ENCODE results near the gene TBCA. TPM values are rescaled to one million over a fixed set of nuclear protein-coding genes. Genes with fewer than 3 reads are reported as not detected.

The TBCA gene
- total and polyA plus RNA-seq, 2 experiments from 2014 or later: 117 to 814 TPM

- Mint-ChIP-seq H3K4me3 (no peak overlapping the region), H3K4me1 (peaks cover 45% of the 10 kb centered on the region), H3K9me3 (no peaks in the 10 kb centered on the region), H3K27me3 (ENCODE audit: insufficient read depth, low read depth, poor library complexity) (peaks cover 3% of the 10 kb centered on the region), H3K27ac (no peak overlapping the region), H3K36me3 (ENCODE audit: low read depth) (peaks cover 34% of the 10 kb centered on the region)
- Histone ChIP-seq H3K4me2 (no peak overlapping the region), H3K27ac (ENCODE audit: low read depth) (no peak overlapping the region), H3F3A (replicated peaks; ENCODE audit: low read depth) (no peaks in the 10 kb centered on the region), H3K4me3 (no peak overlapping the region), H3K4me1 (ENCODE audit: insufficient read depth) (peaks cover 43% of the 10 kb centered on the region), H3K79me2 (replicated peaks; ENCODE audit: insufficient read depth) (peaks cover 100% of the 10 kb centered on the region), H3K9me2 (ENCODE audit: insufficient read depth) (no peaks in the 10 kb centered on the region), H3K27me3 (ENCODE audit: insufficient read depth) (no peaks in the 10 kb centered on the region), H2AFZ (no peak overlapping the region), H4K20me1 (replicated peaks; ENCODE audit: insufficient read depth) (peaks cover 42% of the 10 kb centered on the region), H3K36me3 (ENCODE audit: insufficient read depth) (no peaks in the 10 kb centered on the region; the same call in 1 of the 2 replicates)
- TF ChIP-seq ZNF331 (CRISPR knock-in tag; IDR thresholded peaks at IDR 0.05; ENCODE audit: low read depth) (no peak), EZH2phosphoT487 (IDR thresholded peaks at IDR 0.05; ENCODE audit: unreplicated experiment) (no peak), JUNB (IDR thresholded peaks at IDR 0.05; ENCODE audit: unreplicated experiment) (no peak), ZNF114 (CRISPR knock-in tag; IDR thresholded peaks at IDR 0.05) (no peak), POLR2AphosphoS5 (IDR thresholded peaks at IDR 0.05; ENCODE audit: low read depth) (no peak), NANOG (IDR thresholded peaks at IDR 0.05; ENCODE audit: borderline replicate concordance) (no peak), STAT1 (IDR thresholded peaks at IDR 0.05; ENCODE audit: unreplicated experiment) (no peak), CREB1 (CRISPR knock-in tag; IDR thresholded peaks at IDR 0.05; ENCODE audit: low read depth) (no peak), EZH2 (IDR thresholded peaks at IDR 0.05; ENCODE audit: low read depth, unreplicated experiment) (no peak)
- TF ChIP-seq, protein P1, sequence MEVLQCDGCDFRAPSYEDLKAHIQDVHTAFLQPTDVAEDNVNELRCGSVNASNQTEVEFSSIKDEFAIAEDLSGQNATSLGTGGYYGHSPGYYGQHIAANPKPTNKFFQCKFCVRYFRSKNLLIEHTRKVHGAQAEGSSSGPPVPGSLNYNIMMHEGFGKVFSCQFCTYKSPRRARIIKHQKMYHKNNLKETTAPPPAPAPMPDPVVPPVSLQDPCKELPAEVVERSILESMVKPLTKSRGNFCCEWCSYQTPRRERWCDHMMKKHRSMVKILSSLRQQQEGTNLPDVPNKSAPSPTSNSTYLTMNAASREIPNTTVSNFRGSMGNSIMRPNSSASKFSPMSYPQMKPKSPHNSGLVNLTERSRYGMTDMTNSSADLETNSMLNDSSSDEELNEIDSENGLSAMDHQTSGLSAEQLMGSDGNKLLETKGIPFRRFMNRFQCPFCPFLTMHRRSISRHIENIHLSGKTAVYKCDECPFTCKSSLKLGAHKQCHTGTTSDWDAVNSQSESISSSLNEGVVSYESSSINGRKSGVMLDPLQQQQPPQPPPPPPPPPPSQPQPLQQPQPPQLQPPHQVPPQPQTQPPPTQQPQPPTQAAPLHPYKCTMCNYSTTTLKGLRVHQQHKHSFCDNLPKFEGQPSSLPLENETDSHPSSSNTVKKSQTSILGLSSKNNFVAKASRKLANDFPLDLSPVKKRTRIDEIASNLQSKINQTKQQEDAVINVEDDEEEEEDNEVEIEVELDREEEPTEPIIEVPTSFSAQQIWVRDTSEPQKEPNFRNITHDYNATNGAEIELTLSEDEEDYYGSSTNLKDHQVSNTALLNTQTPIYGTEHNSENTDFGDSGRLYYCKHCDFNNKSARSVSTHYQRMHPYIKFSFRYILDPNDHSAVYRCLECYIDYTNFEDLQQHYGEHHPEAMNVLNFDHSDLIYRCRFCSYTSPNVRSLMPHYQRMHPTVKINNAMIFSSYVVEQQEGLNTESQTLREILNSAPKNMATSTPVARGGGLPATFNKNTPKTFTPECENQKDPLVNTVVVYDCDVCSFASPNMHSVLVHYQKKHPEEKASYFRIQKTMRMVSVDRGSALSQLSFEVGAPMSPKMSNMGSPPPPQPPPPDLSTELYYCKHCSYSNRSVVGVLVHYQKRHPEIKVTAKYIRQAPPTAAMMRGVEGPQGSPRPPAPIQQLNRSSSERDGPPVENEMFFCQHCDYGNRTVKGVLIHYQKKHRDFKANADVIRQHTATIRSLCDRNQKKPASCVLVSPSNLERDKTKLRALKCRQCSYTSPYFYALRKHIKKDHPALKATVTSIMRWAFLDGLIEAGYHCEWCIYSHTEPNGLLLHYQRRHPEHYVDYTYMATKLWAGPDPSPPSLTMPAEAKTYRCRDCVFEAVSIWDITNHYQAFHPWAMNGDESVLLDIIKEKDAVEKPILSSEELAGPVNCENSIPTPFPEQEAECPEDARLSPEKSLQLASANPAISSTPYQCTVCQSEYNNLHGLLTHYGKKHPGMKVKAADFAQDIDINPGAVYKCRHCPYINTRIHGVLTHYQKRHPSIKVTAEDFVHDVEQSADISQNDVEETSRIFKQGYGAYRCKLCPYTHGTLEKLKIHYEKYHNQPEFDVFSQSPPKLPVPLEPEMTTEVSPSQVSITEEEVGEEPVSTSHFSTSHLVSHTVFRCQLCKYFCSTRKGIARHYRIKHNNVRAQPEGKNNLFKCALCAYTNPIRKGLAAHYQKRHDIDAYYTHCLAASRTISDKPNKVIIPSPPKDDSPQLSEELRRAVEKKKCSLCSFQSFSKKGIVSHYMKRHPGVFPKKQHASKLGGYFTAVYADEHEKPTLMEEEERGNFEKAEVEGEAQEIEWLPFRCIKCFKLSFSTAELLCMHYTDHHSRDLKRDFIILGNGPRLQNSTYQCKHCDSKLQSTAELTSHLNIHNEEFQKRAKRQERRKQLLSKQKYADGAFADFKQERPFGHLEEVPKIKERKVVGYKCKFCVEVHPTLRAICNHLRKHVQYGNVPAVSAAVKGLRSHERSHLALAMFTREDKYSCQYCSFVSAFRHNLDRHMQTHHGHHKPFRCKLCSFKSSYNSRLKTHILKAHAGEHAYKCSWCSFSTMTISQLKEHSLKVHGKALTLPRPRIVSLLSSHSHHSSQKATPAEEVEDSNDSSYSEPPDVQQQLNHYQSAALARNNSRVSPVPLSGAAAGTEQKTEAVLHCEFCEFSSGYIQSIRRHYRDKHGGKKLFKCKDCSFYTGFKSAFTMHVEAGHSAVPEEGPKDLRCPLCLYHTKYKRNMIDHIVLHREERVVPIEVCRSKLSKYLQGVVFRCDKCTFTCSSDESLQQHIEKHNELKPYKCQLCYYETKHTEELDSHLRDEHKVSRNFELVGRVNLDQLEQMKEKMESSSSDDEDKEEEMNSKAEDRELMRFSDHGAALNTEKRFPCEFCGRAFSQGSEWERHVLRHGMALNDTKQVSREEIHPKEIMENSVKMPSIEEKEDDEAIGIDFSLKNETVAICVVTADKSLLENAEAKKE (CRISPR knock-in tag; IDR thresholded peaks at IDR 0.05): no peak
- TF ChIP-seq, protein P2, sequence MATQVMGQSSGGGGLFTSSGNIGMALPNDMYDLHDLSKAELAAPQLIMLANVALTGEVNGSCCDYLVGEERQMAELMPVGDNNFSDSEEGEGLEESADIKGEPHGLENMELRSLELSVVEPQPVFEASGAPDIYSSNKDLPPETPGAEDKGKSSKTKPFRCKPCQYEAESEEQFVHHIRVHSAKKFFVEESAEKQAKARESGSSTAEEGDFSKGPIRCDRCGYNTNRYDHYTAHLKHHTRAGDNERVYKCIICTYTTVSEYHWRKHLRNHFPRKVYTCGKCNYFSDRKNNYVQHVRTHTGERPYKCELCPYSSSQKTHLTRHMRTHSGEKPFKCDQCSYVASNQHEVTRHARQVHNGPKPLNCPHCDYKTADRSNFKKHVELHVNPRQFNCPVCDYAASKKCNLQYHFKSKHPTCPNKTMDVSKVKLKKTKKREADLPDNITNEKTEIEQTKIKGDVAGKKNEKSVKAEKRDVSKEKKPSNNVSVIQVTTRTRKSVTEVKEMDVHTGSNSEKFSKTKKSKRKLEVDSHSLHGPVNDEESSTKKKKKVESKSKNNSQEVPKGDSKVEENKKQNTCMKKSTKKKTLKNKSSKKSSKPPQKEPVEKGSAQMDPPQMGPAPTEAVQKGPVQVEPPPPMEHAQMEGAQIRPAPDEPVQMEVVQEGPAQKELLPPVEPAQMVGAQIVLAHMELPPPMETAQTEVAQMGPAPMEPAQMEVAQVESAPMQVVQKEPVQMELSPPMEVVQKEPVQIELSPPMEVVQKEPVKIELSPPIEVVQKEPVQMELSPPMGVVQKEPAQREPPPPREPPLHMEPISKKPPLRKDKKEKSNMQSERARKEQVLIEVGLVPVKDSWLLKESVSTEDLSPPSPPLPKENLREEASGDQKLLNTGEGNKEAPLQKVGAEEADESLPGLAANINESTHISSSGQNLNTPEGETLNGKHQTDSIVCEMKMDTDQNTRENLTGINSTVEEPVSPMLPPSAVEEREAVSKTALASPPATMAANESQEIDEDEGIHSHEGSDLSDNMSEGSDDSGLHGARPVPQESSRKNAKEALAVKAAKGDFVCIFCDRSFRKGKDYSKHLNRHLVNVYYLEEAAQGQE (IDR thresholded peaks at IDR 0.05; ENCODE audit: unreplicated experiment): no peak
- TF ChIP-seq, protein P3, sequence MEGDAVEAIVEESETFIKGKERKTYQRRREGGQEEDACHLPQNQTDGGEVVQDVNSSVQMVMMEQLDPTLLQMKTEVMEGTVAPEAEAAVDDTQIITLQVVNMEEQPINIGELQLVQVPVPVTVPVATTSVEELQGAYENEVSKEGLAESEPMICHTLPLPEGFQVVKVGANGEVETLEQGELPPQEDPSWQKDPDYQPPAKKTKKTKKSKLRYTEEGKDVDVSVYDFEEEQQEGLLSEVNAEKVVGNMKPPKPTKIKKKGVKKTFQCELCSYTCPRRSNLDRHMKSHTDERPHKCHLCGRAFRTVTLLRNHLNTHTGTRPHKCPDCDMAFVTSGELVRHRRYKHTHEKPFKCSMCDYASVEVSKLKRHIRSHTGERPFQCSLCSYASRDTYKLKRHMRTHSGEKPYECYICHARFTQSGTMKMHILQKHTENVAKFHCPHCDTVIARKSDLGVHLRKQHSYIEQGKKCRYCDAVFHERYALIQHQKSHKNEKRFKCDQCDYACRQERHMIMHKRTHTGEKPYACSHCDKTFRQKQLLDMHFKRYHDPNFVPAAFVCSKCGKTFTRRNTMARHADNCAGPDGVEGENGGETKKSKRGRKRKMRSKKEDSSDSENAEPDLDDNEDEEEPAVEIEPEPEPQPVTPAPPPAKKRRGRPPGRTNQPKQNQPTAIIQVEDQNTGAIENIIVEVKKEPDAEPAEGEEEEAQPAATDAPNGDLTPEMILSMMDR (conservative IDR thresholded peaks at IDR 0.05; ENCODE audit: low read depth in 2 of 2): no peak
- TF ChIP-seq, protein P4, sequence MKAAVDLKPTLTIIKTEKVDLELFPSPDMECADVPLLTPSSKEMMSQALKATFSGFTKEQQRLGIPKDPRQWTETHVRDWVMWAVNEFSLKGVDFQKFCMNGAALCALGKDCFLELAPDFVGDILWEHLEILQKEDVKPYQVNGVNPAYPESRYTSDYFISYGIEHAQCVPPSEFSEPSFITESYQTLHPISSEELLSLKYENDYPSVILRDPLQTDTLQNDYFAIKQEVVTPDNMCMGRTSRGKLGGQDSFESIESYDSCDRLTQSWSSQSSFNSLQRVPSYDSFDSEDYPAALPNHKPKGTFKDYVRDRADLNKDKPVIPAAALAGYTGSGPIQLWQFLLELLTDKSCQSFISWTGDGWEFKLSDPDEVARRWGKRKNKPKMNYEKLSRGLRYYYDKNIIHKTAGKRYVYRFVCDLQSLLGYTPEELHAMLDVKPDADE (IDR thresholded peaks at IDR 0.05): no peak
- ATAC-seq (no peak), DNase-seq (ENCODE audit: low spot score) (no peak)
Measured at GRCh38 chr5:77770293-77771005, 5.7 kb downstream of the TBCA start.
